Endothelial cell of umbilical vein (primary cell): ENCODE results near the gene CCS.

Experiments used
- POLR2A ChIP-seq: IDR thresholded peaks from 2 replicates; pipeline ENCODE4 v1.6.1; 2012; ENCODE audit warnings: low read depth, mild to moderate bottlenecking, control low read depth, low read length
- TF ChIP-seq, protein P1 (sequence below), 2 donors: IDR thresholded peaks; 1 replicate in 1 of 2; 2 replicates in 1 of 2; pipeline ENCODE4 v1.5.1; 2011; ENCODE audit warnings: low read length in 2 of 2, mild to moderate bottlenecking in 2 of 2, moderate library complexity in 2 of 2, control low read depth in 1 of 2, inconsistent platforms in 1 of 2, low read depth in 1 of 2; ENCODE audit not compliant: insufficient read depth in 1 of 2; ENCODE audit errors: extremely low read depth in 1 of 2

DNA sequence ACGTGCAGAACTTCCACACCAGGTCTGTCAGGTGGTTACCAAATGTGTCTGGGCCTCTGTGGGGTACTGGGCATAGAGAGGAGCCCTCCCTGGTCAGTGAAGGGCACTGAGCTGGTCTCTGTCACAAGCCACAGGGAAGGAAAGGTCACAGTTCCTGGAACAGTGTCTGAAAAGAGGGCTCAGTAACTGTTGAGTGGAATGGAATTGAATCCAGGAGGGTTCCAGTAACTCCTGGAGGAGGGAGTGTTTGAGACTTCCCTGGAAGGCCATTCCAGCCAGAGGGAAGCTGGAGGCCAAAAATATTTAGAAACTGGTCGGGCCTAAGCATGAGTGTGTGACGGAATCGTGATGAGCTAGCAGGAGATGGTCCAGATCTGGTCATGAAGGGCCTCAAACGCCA is 38.4 kb upstream of the CCS start:
- TF ChIP-seq, protein P1, sequence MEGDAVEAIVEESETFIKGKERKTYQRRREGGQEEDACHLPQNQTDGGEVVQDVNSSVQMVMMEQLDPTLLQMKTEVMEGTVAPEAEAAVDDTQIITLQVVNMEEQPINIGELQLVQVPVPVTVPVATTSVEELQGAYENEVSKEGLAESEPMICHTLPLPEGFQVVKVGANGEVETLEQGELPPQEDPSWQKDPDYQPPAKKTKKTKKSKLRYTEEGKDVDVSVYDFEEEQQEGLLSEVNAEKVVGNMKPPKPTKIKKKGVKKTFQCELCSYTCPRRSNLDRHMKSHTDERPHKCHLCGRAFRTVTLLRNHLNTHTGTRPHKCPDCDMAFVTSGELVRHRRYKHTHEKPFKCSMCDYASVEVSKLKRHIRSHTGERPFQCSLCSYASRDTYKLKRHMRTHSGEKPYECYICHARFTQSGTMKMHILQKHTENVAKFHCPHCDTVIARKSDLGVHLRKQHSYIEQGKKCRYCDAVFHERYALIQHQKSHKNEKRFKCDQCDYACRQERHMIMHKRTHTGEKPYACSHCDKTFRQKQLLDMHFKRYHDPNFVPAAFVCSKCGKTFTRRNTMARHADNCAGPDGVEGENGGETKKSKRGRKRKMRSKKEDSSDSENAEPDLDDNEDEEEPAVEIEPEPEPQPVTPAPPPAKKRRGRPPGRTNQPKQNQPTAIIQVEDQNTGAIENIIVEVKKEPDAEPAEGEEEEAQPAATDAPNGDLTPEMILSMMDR (IDR thresholded peaks at IDR 0.05; ENCODE audit: extremely low read depth in 1 of 2, insufficient read depth in 1 of 2, low read depth in 1 of 2, low read length in 2 of 2), result no peak
- no peak for TF ChIP-seq POLR2A
